Right lung (tissue), 10 donors: ENCODE data around the gene CDK18. TPM values are rescaled to one million over a fixed set of nuclear protein-coding genes. Genes with fewer than 3 reads are reported as not detected.
"Not testable (repeated sequence)": the region's sequence is repeated elsewhere in the genome, so short reads cannot be mapped to it uniquely, and the experiment has no call there.

Source experiments
- DNase-seq, 2 donors: peaks; one replicate each; pipeline ENCODE4 v3.0.0-alpha.2; 2013
- long read RNA-seq, 8 donors: transcript quantifications; one replicate each; lab custom pipeline, GENCODE V29; 2026
- polyA plus RNA-seq, 5 donors: library from polyadenylated mRNA; unstranded; fragments of 120-200 nt; gene quantifications; one replicate each; pipeline versions ENCODE4 v1.2.1 to v1.2.3, GENCODE V29; 2013; ENCODE audit warnings: inconsistent platforms in 1 of 5, low replicate concordance in 1 of 5; ENCODE audit not compliant: insufficient read length in 5 of 5, insufficient read depth in 1 of 5

Gene CDK18
- 10 to 100 TPM; 16.2 to 27.8 (median 20.6) TPM for polyA plus RNA-seq
- long read RNA-seq, donor 1, partial matches to known transcripts = 0 of 4 reads
- long read RNA-seq, donor 1, other reads (novel, unspliced or antisense) = 0 of 4 reads
- long read RNA-seq, donor 2, partial matches to known transcripts = 0 of 3 reads
- long read RNA-seq, donor 2, other reads (novel, unspliced or antisense) = 0 of 3 reads
- long read RNA-seq, donor 3, partial matches to known transcripts = 0 of 1 reads
- long read RNA-seq, donor 3, other reads (novel, unspliced or antisense) = 0 of 1 reads
- long read RNA-seq, donor 4, partial matches to known transcripts = 0 of 2 reads
- long read RNA-seq, donor 4, other reads (novel, unspliced or antisense) = 0 of 2 reads
- long read RNA-seq, donor 5, partial matches to known transcripts = 0 of 2 reads
- long read RNA-seq, donor 5, other reads (novel, unspliced or antisense) = 0 of 2 reads
- long read RNA-seq, donor 6, partial matches to known transcripts = 0 of 3 reads
- long read RNA-seq, donor 6, other reads (novel, unspliced or antisense) = 0 of 3 reads
- long read RNA-seq, donor 7, partial matches to known transcripts = 0 of 1 reads
- long read RNA-seq, donor 7, other reads (novel, unspliced or antisense) = 0 of 1 reads
- long read RNA-seq, donor 8 = 0 reads

DNA sequence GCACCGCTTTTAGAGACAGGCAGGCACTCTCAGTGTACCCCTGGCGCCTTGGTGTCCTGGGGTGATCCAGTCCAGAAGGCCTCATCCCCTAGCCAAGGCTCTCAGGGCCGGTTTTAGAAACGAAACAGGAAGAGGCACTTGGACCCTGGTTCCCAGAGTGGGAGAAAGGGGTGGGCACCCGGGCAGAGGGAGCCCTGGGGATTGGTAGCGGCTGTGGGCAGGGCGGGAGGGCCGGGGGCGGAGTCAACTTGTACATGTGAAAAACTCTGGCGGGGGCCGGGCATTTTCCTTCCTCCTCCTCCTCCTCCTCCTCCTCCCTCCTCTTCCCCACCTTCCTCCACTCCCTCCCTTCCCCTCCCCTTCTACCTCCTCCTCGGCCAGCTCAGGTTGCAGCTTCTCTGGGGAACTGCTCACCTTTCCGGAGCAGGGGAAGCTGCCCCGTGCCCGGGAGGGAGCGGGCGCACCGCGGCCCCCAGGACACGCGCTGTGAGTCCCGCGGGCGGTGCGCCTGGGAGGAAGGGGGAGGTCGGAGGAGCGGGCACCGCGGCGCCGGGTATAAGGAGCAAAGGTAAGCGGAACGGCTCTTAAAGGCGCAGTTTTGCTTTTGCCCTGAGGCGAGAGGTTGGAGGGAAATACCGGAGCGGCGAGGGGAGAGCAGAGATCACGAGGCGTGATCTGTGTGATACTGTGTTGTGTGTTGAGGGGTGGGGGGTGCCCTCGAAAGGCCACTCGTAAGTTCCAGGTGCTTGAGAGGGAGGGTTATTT lies at the start of gene CDK18:
CDK18 (plus strand) TSS at position 359 of the 765 bp plus-strand sequence. CDS start 18,499 bp downstream, outside the sequence.
- peak; percentile 71 to 72 for DNase-seq

DNA sequence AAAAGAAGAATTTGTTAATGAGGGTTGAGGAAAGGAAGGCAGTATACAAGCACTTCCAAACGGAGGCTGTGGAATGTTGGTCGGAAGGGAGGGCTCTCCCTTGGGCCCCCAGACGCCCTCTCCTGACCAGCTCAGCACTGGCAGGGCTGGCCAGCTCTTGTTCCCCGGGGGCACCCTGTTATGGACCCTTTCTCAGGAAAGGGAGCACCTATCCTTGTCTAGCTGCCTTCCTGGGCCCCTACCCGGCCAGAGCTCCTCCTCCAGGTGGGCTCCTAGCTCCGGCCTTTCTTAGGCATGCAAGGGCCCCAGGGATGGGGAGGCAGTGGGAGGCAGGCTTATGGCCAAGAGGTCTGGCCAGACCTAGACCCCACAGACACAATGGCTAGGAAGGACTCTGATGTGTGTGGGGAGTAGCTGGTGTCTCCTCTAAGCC lies 49.5 kb upstream of the CDK18 start:
- DNase-seq = no peak

DNA sequence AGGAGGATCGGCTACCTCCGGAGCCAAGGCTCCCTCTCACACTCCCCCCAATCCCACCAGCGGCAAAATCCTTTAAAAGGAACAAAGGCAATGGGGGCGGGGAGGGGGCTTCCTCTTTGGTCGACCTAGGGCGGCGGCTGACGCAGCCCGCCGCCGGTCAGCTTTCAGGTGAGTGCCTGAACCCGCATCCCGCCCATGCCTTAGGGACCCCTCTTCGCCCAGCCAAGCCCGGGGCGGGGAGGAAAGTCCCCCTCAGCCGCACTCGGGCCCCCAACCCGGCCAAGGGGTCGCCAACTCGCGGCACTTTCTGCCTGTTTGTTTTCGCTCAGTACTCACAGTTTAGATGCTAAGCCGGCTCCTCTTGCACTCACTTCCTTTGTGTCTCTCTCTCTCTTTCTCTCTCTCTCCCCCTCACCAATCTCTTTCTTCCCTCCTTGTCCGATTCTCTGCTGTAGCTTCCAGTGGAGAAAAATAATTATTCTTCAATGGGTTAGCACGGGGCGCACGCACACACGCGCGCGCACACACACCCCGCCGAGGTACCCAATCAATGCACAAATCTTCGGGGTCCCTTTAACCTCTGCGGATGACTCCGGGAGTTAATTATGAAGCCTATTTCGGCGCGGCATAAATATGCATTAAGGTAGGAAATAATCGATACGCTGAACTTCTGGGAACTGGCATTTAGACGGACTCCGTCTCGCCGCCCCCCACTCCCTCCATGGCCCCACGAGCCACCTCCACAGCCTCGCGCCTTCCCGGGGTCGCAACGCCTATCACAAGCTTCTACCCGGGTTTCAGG lies 48.7 kb upstream of the CDK18 start, which contains the start of gene BLACAT1:
BLACAT1 (minus strand) TSS at position 465 of the 802 bp plus-strand sequence.
- DNase-seq = no peak

DNA sequence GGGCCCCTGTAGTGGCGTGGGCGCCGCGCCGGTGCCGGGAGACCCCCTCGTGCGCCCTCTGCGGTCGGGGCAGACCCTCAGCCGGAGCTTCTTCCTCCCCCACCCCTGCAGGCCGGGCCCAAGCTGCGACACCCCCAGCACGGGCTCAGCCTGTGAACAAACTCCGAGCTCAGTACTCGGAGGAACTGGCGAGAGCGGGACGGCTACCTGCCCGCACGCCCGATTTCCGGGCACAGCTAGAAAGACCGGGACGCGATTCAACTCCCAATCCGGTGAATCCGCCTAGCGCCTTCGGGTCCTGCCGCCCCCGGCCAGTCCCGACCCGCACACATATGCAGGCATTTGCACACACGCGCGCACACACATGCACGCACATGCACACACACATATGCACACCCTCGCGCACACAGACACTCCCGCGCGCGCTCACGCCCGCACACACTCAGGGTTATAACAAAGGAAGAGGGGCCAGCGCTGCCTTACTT lies 48.0 kb upstream of the CDK18 start:
- DNase-seq = no peak

DNA sequence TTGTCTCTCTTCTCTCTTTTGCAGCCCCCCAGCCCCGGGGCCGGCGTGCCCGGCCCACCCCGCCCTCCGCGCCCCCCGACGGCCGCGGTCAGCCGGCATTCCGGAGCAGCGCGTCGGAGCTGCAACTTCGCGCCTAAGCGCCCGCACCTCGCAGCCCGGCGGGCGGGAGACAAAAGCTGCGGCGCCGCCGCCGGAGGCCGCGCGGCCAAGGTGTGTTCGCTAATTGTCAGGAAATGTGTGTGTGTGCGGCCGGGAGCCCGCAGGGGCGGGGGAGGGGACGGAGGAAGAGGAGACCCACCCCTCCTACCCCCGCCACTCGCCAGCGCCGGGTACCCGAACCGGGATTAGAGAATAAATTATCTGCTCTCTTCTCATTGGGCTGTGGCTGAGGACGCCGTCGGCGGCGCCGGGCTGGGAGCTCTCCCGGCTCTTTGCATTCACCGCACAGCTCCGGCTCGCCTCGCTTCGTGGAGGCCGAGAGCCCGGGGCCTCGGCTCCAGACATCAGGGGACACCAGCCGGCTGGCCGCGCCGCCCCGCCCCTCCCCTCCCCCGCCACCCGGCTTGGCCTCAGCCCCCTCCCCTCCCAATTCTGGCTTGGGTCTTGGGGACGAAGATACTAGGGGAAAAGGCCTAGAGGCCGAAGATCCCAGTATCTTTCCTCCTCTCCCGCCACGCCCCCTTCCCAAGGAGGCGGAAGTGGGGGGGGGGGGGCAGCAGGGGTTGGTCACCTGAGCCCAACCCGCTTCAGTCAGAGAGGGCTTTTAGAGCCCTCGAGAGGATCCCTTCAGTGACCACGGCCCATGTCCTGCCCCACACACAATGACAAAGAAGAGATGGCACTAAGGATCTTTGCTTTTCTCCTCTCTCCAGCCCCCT lies 47.4 kb upstream of the CDK18 start:
- DNase-seq = no peak

DNA sequence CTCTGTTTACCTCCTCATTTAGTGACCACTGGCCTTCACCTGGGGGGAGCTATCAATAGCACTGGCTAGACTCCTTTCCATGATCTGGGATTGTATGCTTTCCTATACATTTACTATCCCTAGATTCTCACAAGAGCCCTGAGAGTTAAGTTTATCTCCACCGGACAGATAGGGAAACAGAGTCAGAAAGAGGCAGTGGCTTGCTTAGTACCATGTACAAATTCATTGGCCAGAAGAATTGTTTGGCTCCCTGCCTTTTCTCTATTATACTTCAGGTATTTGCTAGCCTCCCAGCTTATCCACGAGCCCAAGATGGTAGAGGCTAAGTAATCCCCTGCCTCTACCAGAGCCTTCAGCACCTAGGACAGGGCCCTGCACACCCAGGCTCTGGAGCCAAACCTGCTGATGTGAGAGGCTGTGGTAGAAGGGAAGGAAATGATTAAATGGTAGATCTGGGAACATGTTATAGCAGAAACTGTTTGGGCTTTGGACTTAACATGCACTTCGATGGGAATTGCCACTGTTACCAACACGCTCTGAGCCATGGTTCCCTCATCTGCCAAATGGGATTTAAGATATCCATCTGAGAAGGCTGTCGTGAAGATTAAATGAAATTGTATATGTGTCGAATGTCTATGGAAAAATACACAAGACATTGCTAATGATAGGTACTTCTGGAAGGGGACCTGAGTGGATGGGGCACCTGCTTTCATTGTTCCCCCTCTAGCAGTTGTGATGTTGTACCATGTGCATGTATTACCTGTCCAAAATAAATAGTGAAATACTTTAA lies 45.5 kb upstream of the CDK18 start:
- DNase-seq = peak in 1 of 2 donors; percentile 53

DNA sequence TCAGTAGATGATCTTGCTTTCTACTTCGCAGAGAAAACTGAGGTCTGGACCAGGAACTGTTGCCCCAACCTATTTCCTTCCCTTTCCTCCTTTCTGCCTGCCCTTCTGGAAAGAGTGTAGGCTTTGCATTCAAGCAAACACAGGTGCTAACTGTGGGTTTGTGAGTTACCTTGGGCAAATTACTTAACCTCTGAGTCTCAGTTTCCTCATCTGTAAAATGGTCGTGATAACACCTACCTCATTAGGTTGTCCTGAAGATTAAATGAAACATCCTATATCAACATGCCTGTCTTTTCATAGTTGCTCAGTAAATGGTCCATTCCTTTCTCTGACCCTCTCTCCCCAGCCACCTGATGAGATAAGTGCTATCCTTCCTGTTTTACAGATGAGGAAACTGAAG lies 39.1 kb upstream of the CDK18 start:
- DNase-seq = no peak

DNA sequence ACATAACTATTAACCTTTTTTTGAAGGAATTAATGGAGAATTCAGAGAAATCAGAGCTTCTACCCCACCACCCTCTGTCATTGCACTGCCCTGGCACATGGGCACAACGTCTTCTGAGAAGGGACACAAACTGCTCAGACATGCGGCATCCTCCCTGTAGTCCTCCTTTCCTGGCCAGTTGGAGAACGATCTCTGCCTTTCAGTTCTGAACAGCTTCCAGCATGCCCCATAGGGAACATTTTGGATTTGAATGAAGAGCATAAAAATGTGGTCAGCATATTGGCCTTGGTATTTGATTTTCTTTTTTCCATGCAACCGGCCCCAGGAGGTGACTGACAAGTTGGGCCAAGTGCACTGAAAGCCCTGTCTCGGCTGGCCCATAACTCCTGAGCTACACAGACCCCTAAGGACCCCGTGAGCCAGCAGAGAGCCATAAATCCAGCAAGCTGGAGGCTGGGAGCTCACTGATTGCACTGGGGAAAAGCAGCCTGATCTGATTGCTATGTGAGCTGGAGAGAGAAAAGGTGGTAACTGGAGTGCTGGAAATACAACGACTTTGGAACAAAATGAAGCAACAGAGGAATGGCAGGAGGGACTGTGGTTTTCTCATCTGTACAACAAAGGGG lies 37.8 kb upstream of the CDK18 start:
- no peak for DNase-seq

DNA sequence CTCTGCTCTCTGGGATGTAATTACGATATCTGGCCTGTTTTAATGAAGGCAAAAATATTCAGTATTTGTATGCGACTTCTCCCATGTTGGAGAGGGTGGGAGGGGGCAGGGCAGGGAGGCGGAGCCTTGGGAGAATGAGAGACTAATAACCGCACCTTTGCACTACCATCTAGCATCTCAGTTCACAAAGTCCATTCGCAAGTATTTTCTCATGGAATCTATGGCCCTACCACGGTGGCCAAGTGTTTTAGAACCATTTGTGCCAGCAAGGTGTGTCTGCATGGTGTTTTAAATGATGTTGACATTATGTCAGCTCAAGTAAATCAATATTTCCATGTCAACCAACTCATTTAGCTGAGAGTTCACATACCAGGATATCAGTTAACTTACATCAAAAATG lies 34.3 kb upstream of the CDK18 start:
- no peak for DNase-seq

DNA sequence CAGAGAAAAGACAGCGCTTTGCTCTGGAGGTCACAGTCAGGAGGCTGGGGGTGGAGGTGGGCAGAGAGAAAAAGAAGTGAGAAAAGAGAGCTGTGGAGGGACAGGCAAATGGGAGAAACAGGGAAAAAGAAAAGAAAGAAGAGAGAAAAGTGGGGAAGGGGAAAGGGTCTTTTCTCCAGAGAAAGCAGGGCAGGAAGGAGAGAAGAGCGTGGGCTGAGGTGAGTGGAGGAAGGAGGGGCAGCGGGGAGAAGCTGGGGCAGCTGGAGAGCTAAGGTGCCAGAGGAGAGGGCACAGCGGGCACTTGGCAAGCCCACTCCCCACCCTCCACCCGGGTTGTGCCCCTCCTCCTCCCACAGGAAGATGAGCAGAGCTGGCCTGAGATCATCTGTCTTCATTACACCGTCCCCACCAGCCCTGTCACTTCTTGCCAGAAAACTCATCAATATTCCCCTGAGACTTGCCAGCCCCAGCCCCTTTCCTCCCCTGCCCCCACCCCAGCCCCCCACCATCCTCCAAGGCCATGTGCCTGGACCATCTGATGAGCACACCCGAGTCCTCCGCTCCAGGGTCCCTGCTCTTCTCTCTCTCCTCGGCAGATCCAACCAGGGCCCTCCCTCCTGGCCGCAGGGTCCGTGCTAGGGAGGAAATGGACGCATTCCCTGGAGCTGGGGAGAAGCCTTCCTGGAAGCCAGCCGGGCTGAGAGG lies 31.6 kb upstream of the CDK18 start:
- DNase-seq = no peak

DNA sequence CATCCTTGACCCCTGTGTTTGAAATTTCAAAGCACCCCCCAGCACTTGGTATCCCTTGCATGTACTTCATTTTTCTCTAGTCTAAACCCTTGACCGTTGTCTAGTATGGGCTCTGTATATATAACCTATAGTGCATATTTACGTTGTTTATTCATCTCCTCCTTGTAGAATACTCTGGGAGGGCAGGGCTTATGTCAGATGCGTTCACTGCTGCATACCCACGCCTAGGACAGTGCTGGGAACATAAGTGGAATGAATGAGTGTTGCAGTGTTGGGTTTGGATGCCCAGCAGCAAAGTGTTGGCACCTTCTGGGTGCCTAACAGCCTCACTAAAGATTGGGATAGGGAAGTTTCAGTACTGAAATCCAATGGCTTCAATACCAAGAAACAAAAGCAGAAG lies 31.0 kb upstream of the CDK18 start:
- no peak for DNase-seq

DNA sequence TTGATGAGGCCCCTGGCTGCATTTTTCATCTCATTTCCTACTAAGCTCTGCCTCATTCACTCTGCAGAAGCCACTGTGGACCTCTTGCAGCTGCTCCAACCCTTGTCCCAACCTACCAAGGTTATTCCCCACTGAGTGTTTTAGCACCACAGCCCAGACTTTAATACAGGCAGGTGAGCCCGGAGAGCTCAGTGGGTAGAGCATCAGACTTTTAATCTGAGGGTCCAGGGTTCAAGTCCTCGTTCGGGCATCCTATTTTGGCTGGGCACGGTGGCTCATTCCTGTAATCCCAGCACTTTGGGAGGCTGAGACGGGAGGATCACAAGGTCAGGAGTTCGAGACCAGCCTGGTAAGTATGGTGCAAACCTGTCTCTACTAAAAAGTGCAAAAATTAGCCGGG lies 30.5 kb upstream of the CDK18 start:
- no peak for DNase-seq

DNA sequence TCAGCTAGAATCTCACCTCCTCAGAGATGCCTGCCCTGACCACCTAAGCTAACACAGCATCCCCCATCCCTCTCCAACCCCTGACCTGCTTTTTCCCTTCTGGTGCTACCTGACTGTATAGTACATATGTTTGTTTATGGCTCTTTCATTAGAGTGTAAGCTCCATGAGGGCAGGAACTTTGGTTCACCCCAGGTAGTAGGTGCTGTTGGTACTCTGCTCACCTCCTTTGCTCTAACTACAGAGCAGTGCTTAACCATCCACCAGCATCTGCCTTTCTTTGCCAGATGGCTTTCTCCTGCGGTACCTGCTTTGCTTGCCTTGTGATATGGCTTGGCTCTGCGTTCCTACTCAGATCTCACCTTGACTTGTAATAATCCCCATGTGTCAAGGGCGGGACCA lies 29.9 kb upstream of the CDK18 start:
- no peak for DNase-seq

DNA sequence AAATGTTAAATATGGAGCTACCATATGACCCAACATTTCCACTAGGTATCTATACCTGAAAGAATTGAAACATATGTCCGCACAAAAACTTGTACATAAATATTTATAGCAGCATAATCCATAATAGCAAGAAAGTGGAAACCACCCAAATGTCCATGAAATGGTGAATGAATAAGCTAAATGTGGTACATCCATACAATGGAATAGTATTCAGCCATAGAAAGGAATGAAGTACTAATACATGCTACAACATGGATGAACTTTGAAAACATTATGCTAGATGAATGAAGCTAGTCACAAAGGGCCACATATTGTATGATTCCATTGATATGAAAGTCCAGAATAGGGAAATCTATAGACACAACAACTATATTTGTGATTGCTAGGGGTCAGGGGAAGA lies 28.6 kb upstream of the CDK18 start:
- no peak for DNase-seq

DNA sequence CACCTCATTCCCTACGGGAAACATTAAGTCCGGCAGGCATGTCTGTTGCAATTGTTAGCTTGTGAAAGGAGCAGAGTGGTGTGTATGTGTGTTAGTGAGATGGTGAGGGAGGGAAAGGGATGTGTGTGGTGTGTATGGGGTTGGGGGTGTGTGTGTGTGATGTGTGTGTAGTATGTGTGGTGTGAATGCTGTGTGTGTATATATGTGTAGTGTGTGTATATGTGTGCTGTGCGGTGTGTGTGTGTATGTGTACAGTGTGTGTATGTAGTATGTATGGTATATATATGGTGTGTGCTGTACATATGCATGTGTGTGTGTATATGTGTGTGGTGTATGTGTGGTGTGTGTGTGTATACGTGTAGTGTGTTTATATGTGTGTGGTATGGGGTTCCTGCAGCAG lies 27.8 kb upstream of the CDK18 start:
- no peak for DNase-seq

DNA sequence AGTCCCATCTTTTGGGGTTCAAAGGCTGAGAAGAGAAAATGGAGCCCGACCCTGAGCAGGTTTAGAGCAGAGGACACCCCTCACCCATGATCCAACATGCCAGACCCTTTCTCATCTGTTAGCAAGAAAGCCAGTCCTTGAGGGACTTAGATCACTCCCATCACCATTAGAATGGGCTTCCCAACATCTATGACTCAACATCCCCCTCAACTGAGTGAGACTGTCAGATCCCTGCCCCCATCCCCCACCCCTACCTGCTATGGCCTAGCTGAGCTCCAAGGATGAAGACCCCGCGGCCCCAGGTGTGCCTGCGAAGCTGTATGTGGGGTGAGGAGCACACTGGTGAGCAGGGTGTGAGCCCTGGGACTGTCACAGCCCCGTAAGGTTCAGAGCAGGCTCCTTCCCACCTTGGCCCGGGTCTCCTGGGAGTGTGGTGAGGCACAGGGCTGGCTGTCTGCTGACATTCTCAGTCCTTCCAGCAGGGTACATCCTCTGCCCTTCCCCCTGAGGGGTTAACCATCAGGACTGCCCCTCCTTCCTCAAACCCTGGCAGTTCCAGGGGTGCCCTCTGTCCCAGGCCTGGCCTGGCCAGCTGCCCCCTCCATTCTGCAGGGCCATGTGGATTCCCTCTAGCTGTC lies 27.2 kb upstream of the CDK18 start:
- DNase-seq = no peak

DNA sequence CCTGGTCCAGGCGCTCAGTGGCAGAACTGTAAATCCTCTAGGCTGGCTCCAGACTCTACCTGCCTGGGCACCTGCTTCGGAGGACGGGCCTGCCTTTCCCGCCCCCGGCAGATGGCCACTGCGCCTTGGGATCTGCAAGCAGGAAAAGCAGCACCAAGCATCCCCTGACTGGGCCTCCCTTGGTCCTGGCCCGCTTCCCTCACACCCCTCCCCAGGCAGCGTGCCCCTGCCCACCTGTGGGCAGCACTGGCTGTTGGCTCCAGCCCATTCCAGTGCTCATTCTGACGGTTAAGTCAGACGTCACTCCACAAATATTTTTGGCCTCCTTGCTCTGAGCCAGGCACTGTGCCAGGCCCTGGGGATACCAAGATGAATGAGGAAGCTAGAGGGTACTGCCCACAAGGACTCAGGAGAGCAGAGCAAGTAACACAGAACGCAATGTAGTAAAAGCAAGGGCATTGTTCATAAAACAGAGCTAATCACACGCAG lies 26.7 kb upstream of the CDK18 start:
- peak; percentile 64 to 74 for DNase-seq

DNA sequence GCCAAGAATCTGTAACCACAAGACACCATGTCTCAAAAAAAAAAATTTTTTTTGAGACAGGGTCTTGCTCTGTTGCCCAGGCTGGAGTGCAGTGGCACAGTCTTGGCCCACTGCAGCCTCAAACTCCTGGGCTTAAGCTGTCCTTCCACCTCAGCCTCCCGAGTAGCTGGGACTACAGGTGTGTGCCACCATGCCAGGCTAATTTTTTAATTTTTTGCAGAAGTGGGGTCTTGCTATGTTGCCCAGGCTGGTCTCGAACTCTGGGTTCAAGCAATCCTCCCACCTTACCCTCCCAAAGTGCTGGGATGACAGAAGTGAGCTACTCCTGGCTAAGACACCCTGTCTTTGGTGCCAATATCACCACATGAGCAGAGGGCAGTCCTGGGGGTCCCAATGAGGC lies 25.5 kb upstream of the CDK18 start:
- not testable (repeated sequence) for DNase-seq
